Astrocyte (in vitro differentiated cells and primary cell): ENCODE results near the gene ACTN2.

Experiments used
- EZH2 ChIP-seq: IDR thresholded peaks from 2 replicates; pipeline ENCODE4 v1.6.1; 2012; ENCODE audit warnings: mild to moderate bottlenecking, low read length, inconsistent platforms; ENCODE audit not compliant: insufficient read depth
- TF ChIP-seq, protein P1 (sequence below): IDR thresholded peaks from 2 replicates; pipeline ENCODE4 v1.5.1; 2011; ENCODE audit warnings: low read depth, mild to moderate bottlenecking, inconsistent platforms, low read length, moderate library complexity; ENCODE audit not compliant: insufficient read depth

- TF ChIP-seq, protein P1, sequence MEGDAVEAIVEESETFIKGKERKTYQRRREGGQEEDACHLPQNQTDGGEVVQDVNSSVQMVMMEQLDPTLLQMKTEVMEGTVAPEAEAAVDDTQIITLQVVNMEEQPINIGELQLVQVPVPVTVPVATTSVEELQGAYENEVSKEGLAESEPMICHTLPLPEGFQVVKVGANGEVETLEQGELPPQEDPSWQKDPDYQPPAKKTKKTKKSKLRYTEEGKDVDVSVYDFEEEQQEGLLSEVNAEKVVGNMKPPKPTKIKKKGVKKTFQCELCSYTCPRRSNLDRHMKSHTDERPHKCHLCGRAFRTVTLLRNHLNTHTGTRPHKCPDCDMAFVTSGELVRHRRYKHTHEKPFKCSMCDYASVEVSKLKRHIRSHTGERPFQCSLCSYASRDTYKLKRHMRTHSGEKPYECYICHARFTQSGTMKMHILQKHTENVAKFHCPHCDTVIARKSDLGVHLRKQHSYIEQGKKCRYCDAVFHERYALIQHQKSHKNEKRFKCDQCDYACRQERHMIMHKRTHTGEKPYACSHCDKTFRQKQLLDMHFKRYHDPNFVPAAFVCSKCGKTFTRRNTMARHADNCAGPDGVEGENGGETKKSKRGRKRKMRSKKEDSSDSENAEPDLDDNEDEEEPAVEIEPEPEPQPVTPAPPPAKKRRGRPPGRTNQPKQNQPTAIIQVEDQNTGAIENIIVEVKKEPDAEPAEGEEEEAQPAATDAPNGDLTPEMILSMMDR, result no peak
- TF ChIP-seq EZH2, result no peak
Measured at GRCh38 chr1:236762410-236762809, 76.1 kb downstream of the ACTN2 start.
